HepG2 (cell line): ENCODE results near the gene GPS1. TPM values are rescaled to one million over a fixed set of nuclear protein-coding genes. Genes with fewer than 3 reads are reported as not detected.

Experiments used
- AHR ChIP-seq: IDR thresholded peaks from 2 replicates; pipeline ENCODE4 v1.6.1; 2018; ENCODE audit warnings: missing genetic modification reagents, missing compliant biosample characterization
- CEBPG ChIP-seq: IDR thresholded peaks from 2 replicates; pipeline ENCODE4 v1.6.1; 2016
- HNRNPH1 ChIP-seq: fragments of 200-400 bp; formaldehyde crosslinking; optimal IDR thresholded peaks from 2 replicates; pipeline ENCODE3; 2017; ENCODE audit warnings: mild to moderate bottlenecking, low read depth, low read length
- HOXA7 ChIP-seq: sonication (generic); formaldehyde crosslinking; IDR thresholded peaks from 2 replicates; pipeline ENCODE4 v1.8.1; 2022; ENCODE audit warnings: mild to moderate bottlenecking, missing genetic modification reagents, moderate library complexity
- IRF2 ChIP-seq: IDR thresholded peaks from 2 replicates; pipeline ENCODE4 v1.6.1; 2018; ENCODE audit warnings: missing genetic modification reagents, missing compliant biosample characterization
- MAFK ChIP-seq, 2 experiments: IDR thresholded peaks in 1 of 2; conservative IDR thresholded peaks in 1 of 2; 2 replicates each; pipeline ENCODE4 v1.6.1; 2011; ENCODE audit warnings: improper control_type of control experiment in 2 of 2, low read length in 2 of 2
- MATR3 ChIP-seq: sonication (generic); formaldehyde crosslinking; IDR thresholded peaks from 2 replicates; pipeline ENCODE4 v1.4.0; 2020; ENCODE audit warnings: missing genetic modification reagents
- MIER2 ChIP-seq: IDR thresholded peaks from 2 replicates; pipeline ENCODE4 v1.6.1; 2016; ENCODE audit warnings: missing biosample characterization, missing genetic modification reagents
- REPIN1 ChIP-seq: sonication (generic); formaldehyde crosslinking; IDR thresholded peaks from 2 replicates; pipeline ENCODE4 v1.8.0; 2022; ENCODE audit warnings: missing genetic modification reagents, low read depth, mild to moderate bottlenecking, borderline replicate concordance
- SMARCC2 ChIP-seq: fragments of 450-650 bp; IDR thresholded peaks from 2 replicates; pipeline ENCODE4 v1.6.1; 2017; ENCODE audit warnings: antibody characterized with exemption, mild to moderate bottlenecking
- TOE1 ChIP-seq: sonication (generic); formaldehyde crosslinking; IDR thresholded peaks from 2 replicates; pipeline ENCODE4 v1.4.0; 2020; ENCODE audit warnings: mild to moderate bottlenecking, missing genetic modification reagents
- ZKSCAN5 ChIP-seq: sonication (generic); formaldehyde crosslinking; IDR thresholded peaks from 2 replicates; pipeline ENCODE4 v1.5.1; 2020; ENCODE audit warnings: mild to moderate bottlenecking, missing genetic modification reagents
- ZNF317 ChIP-seq: sonication (generic); formaldehyde crosslinking; IDR thresholded peaks from 2 replicates; pipeline ENCODE4 v1.5.0; 2020; ENCODE audit warnings: mild to moderate bottlenecking, missing genetic modification reagents
- ZNF607 ChIP-seq: sonication (generic); formaldehyde crosslinking; IDR thresholded peaks from 2 replicates; pipeline ENCODE4 v1.5.1; 2020; ENCODE audit warnings: missing genetic modification reagents, mild to moderate bottlenecking, borderline replicate concordance
- ZNF724P ChIP-seq: sonication (generic); formaldehyde crosslinking; IDR thresholded peaks from 2 replicates; pipeline ENCODE4 v1.8.0; 2022; ENCODE audit warnings: missing genetic modification reagents, borderline replicate concordance
- polyA plus RNA-seq, 8 experiments: library from polyadenylated mRNA; depleted of rRNA in 3 of 8; stranded (reverse) in 7 of 8; unstranded in 1 of 8; fragments of >200 nt; fragmentation: Illumina TruSeq in 4 of 8; extraction: Trizol in 4 of 8; gene quantifications; 2 replicates each; pipeline versions ENCODE4 v1.2.1 to v1.2.3, GENCODE V29; 2011 to 2016; ENCODE audit warnings: low read depth in 4 of 8, missing spikeins in 1 of 8, mixed read lengths in 1 of 8; ENCODE audit not compliant: insufficient read depth in 1 of 8
- total RNA-seq, 5 experiments: library from RNA; depleted of rRNA; stranded (reverse); fragments of >200 nt; fragmentation: Illumina TruSeq; extraction: Trizol; gene quantifications; 2 replicates each; pipeline ENCODE4 v1.2.3, GENCODE V29; 2016; ENCODE audit warnings: low read depth in 1 of 5
- TF ChIP-seq, protein P1 (sequence below): sonication (generic); formaldehyde crosslinking; IDR thresholded peaks from 2 replicates; pipeline ENCODE4 v1.4.0; 2020; ENCODE audit warnings: mild to moderate bottlenecking, low read depth, missing genetic modification reagents
- TF ChIP-seq, protein P2 (sequence below): sonication (generic); formaldehyde crosslinking; IDR thresholded peaks from 2 replicates; pipeline ENCODE4 v1.5.0; 2020; ENCODE audit warnings: missing genetic modification reagents, mild to moderate bottlenecking, borderline replicate concordance
- TF ChIP-seq, protein P3 (sequence below): sonication (generic); formaldehyde crosslinking; IDR thresholded peaks from 2 replicates; pipeline ENCODE4 v1.4.0; 2020; ENCODE audit warnings: missing genetic modification reagents
- TF ChIP-seq, protein P4 (sequence below): sonication (generic); formaldehyde crosslinking; IDR thresholded peaks from 2 replicates; pipeline ENCODE4 v1.4.0; 2020; ENCODE audit warnings: missing genetic modification reagents

Gene GPS1
- total and polyA plus RNA-seq, 2 of the 13 experiments (the other 11 are each of a cell fraction or from before 2014, with no cell fraction given) = 124 to 128 TPM

DNA sequence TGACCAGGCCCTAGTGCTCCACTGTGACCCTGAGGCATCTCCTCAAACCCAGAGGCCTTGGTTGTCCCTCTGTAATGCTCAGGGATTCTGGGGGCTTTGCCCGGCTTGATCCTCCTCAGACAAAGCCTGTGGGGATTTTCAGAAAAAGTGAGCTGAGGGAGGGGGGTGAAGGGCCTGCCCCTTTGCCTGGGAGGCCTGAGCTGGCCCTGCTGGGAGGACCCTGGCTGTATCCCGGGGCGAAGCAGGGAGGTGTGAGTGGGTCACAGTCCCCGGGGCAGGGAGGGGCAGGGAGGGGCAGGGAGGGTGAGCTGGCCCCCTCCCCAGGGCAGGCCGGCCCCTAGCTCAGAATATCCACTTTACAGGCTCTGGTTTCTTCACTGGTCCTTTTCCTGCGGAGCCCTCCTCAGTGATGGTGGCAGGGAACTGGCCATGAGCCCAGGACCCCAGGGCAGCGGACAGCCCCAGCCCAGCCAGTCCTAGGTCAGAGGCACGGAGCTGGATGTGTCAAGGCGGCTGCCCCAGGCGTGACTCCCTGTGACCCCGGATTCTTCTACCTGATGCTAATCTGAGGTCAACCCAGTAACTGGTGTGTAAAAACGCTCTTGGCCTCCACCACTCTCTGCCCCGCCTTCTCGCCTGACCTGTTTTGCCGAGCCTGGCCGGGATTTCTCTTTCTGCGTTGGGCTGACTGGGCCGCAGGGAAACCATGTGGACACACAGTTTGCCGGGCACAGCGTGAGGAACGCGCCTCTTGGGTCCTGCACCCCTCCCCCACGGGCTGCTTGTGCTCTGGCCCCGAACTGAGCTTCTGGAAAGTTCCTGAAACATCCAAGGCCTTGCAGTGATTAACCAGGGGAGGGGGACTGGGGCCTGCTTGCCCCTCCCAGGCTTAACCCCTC is 52.1 kb downstream of the GPS1 start (continued):
- TF ChIP-seq REPIN1 (CRISPR knock-in tag) = 0 out of 2 replicates have a peak, but pooled peaks have one; percentile 59
- no peak; the same call in 1 of the 2 replicates for TF ChIP-seq ZKSCAN5 (CRISPR knock-in tag)
- TF ChIP-seq MATR3 (CRISPR knock-in tag) = no peak
- no peak for TF ChIP-seq SMARCC2
- peak; percentile 55 for TF ChIP-seq AHR (CRISPR knock-in tag)
- peak; percentile 26 for TF ChIP-seq CEBPG
- no peak for TF ChIP-seq HOXA7 (CRISPR knock-in tag)
- 0 out of 2 replicates have a peak, but pooled peaks have one; percentile 28 for TF ChIP-seq TOE1 (CRISPR knock-in tag)
- TF ChIP-seq ZNF607 (CRISPR knock-in tag) = peak; percentile 76; the same call in 1 of the 2 replicates
- peak; percentile 55; the same call in 1 of the 2 replicates for TF ChIP-seq ZNF317
- TF ChIP-seq, protein P1, sequence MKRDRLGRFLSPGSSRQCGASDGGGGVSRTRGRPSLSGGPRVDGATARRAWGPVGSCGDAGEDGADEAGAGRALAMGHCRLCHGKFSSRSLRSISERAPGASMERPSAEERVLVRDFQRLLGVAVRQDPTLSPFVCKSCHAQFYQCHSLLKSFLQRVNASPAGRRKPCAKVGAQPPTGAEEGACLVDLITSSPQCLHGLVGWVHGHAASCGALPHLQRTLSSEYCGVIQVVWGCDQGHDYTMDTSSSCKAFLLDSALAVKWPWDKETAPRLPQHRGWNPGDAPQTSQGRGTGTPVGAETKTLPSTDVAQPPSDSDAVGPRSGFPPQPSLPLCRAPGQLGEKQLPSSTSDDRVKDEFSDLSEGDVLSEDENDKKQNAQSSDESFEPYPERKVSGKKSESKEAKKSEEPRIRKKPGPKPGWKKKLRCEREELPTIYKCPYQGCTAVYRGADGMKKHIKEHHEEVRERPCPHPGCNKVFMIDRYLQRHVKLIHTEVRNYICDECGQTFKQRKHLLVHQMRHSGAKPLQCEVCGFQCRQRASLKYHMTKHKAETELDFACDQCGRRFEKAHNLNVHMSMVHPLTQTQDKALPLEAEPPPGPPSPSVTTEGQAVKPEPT (CRISPR knock-in tag) = no peak
- TF ChIP-seq, protein P2, sequence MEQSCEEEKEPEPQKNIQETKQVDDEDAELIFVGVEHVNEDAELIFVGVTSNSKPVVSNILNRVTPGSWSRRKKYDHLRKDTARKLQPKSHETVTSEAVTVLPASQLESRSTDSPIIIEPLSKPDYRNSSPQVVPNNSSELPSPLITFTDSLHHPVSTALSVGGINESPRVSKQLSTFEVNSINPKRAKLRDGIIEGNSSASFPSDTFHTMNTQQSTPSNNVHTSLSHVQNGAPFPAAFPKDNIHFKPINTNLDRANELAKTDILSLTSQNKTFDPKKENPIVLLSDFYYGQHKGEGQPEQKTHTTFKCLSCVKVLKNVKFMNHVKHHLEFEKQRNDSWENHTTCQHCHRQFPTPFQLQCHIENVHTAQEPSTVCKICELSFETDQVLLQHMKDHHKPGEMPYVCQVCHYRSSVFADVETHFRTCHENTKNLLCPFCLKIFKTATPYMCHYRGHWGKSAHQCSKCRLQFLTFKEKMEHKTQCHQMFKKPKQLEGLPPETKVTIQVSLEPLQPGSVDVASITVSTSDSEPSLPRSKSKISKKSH (CRISPR knock-in tag) = peak; percentile 95; the same call in 1 of the 2 replicates
- TF ChIP-seq MIER2 (CRISPR knock-in tag) = 0 out of 2 replicates have a peak, but pooled peaks have one; percentile 12
- no peak for TF ChIP-seq HNRNPH1
- TF ChIP-seq ZNF724P (CRISPR knock-in tag) = peak; percentile 76; the same call in 1 of the 2 replicates
- TF ChIP-seq, protein P3, sequence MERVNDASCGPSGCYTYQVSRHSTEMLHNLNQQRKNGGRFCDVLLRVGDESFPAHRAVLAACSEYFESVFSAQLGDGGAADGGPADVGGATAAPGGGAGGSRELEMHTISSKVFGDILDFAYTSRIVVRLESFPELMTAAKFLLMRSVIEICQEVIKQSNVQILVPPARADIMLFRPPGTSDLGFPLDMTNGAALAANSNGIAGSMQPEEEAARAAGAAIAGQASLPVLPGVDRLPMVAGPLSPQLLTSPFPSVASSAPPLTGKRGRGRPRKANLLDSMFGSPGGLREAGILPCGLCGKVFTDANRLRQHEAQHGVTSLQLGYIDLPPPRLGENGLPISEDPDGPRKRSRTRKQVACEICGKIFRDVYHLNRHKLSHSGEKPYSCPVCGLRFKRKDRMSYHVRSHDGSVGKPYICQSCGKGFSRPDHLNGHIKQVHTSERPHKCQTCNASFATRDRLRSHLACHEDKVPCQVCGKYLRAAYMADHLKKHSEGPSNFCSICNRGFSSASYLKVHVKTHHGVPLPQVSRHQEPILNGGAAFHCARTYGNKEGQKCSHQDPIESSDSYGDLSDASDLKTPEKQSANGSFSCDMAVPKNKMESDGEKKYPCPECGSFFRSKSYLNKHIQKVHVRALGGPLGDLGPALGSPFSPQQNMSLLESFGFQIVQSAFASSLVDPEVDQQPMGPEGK (CRISPR knock-in tag) = peak; percentile 81
- no peak for TF ChIP-seq MAFK (conservative IDR thresholded peaks at IDR 0.05 in 1 of 2, IDR thresholded peaks at IDR 0.05 in 1 of 2; ENCODE audit: low read length in 2 of 2)
- TF ChIP-seq IRF2 (CRISPR knock-in tag) = peak; percentile 84
- TF ChIP-seq, protein P4, sequence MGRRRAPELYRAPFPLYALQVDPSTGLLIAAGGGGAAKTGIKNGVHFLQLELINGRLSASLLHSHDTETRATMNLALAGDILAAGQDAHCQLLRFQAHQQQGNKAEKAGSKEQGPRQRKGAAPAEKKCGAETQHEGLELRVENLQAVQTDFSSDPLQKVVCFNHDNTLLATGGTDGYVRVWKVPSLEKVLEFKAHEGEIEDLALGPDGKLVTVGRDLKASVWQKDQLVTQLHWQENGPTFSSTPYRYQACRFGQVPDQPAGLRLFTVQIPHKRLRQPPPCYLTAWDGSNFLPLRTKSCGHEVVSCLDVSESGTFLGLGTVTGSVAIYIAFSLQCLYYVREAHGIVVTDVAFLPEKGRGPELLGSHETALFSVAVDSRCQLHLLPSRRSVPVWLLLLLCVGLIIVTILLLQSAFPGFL = 0 out of 2 replicates have a peak, but pooled peaks have one; percentile 4
